ENCODE results near the gene TAGLN.

DNA sequence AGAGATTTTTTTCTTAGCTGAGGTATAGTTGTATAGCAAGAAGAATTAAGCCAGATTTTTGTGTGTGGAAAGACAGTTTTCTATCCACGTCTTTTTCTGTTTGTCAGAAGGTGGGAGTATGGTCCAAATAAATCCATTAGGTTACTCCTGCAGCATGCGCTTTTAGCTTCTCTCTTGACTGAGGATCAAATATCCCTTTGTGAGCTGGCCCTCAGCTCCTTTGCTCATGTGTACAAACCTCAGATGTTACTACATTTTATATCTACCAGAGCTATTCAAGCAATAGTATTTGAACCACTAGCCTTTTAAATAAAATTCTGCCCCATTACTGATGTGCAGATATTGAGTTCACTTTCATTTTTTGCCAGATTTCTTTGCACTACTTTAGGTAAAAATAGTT lies 29.4 kb upstream of the TAGLN start:
- TF ChIP-seq, protein P1, sequence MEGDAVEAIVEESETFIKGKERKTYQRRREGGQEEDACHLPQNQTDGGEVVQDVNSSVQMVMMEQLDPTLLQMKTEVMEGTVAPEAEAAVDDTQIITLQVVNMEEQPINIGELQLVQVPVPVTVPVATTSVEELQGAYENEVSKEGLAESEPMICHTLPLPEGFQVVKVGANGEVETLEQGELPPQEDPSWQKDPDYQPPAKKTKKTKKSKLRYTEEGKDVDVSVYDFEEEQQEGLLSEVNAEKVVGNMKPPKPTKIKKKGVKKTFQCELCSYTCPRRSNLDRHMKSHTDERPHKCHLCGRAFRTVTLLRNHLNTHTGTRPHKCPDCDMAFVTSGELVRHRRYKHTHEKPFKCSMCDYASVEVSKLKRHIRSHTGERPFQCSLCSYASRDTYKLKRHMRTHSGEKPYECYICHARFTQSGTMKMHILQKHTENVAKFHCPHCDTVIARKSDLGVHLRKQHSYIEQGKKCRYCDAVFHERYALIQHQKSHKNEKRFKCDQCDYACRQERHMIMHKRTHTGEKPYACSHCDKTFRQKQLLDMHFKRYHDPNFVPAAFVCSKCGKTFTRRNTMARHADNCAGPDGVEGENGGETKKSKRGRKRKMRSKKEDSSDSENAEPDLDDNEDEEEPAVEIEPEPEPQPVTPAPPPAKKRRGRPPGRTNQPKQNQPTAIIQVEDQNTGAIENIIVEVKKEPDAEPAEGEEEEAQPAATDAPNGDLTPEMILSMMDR (IDR thresholded peaks at IDR 0.05), result no peak
- no peak for TF ChIP-seq POLR2A (IDR thresholded peaks at IDR 0.05)

Measured in tibial nerve (tissue), 3 donors.